ENCODE results near the gene MYO1D. TPM values are rescaled to one million over a fixed set of nuclear protein-coding genes. Genes with fewer than 3 reads are reported as not detected.

The MYO1D gene
- total and polyA plus RNA-seq, 8 donors: 22.0 to 92.8 (median 27.4) TPM

DNA sequence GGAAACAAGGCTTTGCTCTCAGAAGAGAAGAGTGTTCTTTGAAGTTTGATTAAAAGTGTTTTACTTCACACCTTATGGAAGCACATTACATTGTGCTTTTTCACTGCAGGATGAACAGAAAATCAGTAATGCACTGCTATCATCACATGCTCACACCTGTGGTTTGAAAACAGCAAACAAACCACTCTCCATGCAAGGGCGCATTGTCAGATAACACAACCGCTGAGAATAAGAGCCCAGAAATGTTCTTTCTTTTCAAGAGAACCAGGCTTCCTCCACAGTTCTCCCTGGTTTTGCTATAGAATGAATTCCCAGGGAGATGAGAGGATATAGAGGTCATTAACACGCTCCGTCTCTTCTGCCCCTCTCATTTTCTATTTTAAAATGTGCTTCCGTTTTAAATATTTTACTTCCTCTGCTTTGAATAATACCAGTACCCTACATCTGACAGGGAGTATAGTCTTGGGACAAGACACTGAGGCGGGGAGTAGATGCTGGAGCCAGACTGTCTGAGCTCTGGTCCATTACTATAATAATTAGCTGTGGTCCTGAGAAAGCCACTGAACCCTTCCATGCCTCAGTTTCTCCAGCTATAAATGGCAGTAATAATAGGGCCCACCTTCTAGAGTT lies 318.5 kb downstream of the MYO1D start:
- TF ChIP-seq, protein P1, sequence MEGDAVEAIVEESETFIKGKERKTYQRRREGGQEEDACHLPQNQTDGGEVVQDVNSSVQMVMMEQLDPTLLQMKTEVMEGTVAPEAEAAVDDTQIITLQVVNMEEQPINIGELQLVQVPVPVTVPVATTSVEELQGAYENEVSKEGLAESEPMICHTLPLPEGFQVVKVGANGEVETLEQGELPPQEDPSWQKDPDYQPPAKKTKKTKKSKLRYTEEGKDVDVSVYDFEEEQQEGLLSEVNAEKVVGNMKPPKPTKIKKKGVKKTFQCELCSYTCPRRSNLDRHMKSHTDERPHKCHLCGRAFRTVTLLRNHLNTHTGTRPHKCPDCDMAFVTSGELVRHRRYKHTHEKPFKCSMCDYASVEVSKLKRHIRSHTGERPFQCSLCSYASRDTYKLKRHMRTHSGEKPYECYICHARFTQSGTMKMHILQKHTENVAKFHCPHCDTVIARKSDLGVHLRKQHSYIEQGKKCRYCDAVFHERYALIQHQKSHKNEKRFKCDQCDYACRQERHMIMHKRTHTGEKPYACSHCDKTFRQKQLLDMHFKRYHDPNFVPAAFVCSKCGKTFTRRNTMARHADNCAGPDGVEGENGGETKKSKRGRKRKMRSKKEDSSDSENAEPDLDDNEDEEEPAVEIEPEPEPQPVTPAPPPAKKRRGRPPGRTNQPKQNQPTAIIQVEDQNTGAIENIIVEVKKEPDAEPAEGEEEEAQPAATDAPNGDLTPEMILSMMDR (IDR thresholded peaks at IDR 0.05): no peak
- Histone ChIP-seq H3K27ac (no peak overlapping the region), H3K9me3 (no peaks in the 10 kb centered on the region), H3K4me1 (no peaks in the 10 kb centered on the region), H3K36me3 (no peaks in the 10 kb centered on the region), H3K4me3 (no peak overlapping the region), H3K27me3 (no peaks in the 10 kb centered on the region)
- DNase-seq: no peak
- intact Hi-C loops (cut with DNase I): no loop called here
- no peak for ATAC-seq

DNA sequence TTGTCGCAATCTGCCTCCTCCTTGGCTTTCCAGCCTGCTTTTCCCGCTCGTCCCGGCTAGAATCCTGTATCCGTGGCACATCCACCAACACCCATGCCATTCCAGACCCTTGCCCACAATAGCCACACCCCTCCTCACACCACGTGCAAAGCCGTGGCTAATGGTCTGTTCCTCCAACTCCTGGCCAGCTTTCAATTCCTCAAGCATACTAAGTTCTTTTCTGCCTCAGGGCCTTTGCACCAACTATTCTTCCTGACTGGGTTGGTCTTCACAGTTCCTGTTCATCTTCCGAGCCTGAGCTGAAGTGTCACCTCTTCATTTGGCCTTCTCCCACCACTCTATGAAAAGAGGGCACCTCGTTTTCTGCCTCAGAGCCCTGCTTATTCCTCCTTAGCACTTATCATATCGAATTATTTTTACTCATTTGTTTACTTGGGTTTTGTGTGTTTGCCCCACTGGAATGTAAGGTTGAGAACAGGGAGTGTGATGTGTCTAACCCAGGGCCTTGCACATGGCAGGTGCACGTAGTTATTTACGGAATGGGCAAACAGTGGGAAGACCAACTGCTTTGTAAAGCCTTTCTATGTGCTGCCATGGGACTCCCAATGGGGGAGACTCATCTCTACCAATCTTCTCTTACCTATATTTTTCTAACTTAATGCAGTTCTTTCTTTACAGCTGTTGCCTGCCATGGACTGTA lies 321.2 kb downstream of the MYO1D start:
- Histone ChIP-seq H3K36me3 (no peaks in the 10 kb centered on the region), H3K9me3 (no peaks in the 10 kb centered on the region), H3K27ac (no peak overlapping the region), H3K4me1 (no peaks in the 10 kb centered on the region), H3K27me3 (no peaks in the 10 kb centered on the region), H3K4me3 (no peak overlapping the region)
- TF ChIP-seq, protein P1 (IDR thresholded peaks at IDR 0.05): no peak
- no peak for DNase-seq
- no peak for ATAC-seq
- intact Hi-C loops (cut with DNase I): no loop called here

DNA sequence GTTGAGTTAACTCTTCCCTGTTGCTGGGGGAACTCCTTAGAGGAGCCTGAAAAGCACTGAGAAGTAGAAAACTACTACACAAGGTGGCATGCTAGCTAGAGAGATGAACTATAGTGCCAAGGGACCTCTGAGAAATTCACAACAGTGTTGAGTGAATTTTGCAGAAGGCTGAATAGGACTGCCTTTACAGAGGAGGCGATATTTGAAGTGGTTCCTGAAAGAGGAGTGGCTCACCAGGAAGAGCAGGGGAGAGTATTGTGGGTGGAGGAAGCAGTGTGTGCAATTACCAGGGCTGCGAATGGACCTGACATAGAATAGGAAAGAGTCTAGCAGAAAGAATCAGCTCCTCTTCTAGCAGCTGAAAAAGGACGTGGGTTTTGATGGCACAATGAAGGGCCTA lies 323.8 kb downstream of the MYO1D start:
- no peak overlapping the region for H3K27ac ChIP-seq
- ATAC-seq (peak; percentile 96), DNase-seq (no peak)
- H3K27me3 ChIP-seq: no peaks in the 10 kb centered on the region
- H3K36me3 ChIP-seq: no peaks in the 10 kb centered on the region
- intact Hi-C loops (cut with DNase I): no loop called here
- no peaks in the 10 kb centered on the region for H3K4me1 ChIP-seq
- no peak overlapping the region for H3K4me3 ChIP-seq
- TF ChIP-seq, protein P1 (IDR thresholded peaks at IDR 0.05): no peak
- H3K9me3 ChIP-seq: no peaks in the 10 kb centered on the region

DNA sequence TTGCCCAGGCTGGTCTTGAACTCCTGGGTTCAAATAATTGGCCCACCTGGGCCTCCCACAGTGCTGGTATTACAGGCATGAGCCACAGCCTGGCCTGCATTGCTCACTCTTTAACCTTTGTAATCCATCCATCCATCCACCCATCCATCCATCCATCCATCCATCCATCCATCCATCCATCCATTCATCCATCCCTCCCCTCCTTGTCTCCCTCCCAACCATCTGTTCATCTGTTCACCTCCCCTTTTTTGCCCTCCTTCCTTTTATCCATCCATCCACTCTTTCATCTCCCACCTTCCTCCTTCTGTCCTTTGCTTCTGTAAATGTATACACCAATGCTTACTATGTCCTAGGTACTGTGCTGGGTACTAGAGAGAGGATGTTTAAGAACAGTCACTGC lies 324.6 kb downstream of the MYO1D start:
- Histone ChIP-seq H3K4me1 (no peaks in the 10 kb centered on the region), H3K9me3 (no peaks in the 10 kb centered on the region), H3K4me3 (no peak overlapping the region), H3K27ac (no peak overlapping the region), H3K27me3 (no peaks in the 10 kb centered on the region), H3K36me3 (no peaks in the 10 kb centered on the region)
- intact Hi-C loops (cut with DNase I): no loop called here
- DNase-seq (no peak), ATAC-seq (no peak)
- TF ChIP-seq, protein P1 (IDR thresholded peaks at IDR 0.05): no peak

DNA sequence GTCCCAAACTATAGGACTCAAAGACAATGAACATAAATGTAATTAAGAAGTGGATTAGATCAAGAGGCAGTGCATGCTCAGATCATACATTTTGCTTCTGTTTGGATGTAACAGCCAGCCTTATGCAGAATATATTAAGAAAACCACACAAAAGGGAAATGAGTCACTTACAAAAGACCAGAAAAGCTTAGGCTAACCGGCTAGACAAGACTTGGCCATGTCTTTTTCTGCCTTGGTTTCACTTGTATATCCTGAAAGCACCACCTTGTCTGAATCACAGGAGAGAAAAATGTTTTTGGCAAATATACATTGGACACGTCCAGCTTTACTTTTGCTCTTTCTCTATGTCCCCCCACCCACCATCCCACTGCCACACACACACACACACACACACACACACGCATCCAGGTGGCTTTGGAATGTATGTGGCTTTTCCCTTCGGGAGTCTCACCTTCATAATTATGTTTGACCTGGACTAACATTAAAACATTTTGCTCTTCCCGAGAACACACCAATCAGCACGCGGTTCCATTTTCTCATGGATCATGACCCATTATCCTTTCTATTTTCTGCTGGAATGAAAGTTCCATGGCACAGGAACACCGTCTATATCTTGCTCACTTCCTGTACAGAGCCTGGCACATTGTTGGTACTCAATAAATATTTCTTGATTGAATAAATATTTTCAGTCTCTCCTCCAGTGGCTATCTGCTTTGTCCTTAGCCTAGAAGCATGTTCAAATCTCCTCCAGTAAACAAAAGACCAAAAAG lies 325.6 kb downstream of the MYO1D start:
- Histone ChIP-seq H3K27ac (no peak overlapping the region), H3K36me3 (no peaks in the 10 kb centered on the region), H3K9me3 (no peaks in the 10 kb centered on the region), H3K4me3 (no peak overlapping the region), H3K4me1 (no peaks in the 10 kb centered on the region), H3K27me3 (no peaks in the 10 kb centered on the region)
- intact Hi-C loops (cut with DNase I): no loop called here
- DNase-seq: no peak
- ATAC-seq: no peak
- TF ChIP-seq, protein P1 (IDR thresholded peaks at IDR 0.05): no peak
